A673 (cell line): ENCODE data around the gene TSHZ1.

Experiments used
- EZH2 ChIP-seq: fragments of 200-600 bp; sonication (generic); IDR thresholded peaks from 2 replicates; pipeline ENCODE4 v1.6.1; 2017; ENCODE audit warnings: borderline replicate concordance, low read depth, mild to moderate bottlenecking, mixed read lengths, antibody characterized with exemption, low read length; ENCODE audit not compliant: poor library complexity, severe bottlenecking
- TF ChIP-seq, protein P1 (sequence below): fragments of 300-800, 200-600 bp; sonication (generic); conservative IDR thresholded peaks from 2 replicates; pipeline ENCODE4 v1.5.1; 2017; ENCODE audit warnings: low read depth, mild to moderate bottlenecking, antibody characterized with exemption, low read length, moderate library complexity, mixed read lengths

DNA sequence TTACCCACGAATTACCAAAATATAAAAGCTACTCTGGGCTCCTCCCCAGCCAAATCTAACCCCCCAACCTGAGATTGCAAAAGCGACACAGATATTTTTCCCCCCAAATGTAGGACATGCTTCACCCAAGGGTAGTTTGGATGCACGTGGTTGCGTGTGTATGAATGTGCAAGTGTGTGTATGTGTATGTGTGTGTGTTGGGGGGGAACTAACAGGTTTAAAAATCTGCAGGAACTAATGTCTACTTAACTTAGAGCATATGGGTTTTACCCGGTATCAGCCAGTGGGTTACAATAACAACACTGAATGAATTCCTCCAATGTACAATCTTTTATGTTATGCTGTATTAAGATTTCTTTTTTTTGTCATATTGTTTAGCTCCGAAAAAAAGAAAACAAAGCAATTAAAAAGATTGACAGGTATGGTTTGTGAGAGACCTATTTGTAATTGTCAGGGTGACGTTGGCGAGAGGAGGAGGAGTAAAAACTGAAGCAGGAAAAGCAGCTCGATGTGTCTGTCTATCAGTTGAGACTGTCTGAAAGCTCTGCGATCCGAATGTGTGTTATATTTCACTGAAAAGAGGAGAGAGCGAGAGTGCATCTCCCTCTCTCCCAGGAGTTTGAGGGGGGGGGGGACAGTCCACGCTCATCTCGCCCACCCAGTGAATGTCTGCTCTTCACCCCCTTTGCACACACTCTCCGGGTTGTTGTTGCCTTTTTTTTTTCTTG is at the start of gene TSHZ1:
- TF ChIP-seq, protein P1, sequence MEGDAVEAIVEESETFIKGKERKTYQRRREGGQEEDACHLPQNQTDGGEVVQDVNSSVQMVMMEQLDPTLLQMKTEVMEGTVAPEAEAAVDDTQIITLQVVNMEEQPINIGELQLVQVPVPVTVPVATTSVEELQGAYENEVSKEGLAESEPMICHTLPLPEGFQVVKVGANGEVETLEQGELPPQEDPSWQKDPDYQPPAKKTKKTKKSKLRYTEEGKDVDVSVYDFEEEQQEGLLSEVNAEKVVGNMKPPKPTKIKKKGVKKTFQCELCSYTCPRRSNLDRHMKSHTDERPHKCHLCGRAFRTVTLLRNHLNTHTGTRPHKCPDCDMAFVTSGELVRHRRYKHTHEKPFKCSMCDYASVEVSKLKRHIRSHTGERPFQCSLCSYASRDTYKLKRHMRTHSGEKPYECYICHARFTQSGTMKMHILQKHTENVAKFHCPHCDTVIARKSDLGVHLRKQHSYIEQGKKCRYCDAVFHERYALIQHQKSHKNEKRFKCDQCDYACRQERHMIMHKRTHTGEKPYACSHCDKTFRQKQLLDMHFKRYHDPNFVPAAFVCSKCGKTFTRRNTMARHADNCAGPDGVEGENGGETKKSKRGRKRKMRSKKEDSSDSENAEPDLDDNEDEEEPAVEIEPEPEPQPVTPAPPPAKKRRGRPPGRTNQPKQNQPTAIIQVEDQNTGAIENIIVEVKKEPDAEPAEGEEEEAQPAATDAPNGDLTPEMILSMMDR = no peak
- TF ChIP-seq EZH2 = no peak
